ENCODE results near the gene SIK3.

- TF ChIP-seq POLR2A (IDR thresholded peaks at IDR 0.05), result no peak
- TF ChIP-seq CTCF (IDR thresholded peaks at IDR 0.05), result no peak
- no peak for TF ChIP-seq POLR2AphosphoS5 (IDR thresholded peaks at IDR 0.05)
Measured at GRCh38 chr11:117146521-117146920, 48.3 kb upstream of the SIK3 start.

Data from prostate gland (tissue), 2 donors.